A549 (cell line): ENCODE results near the gene CLIP1.

Experiments
- BHLHE40 ChIP-seq: IDR thresholded peaks from 2 replicates; pipeline ENCODE4 v1.6.1; 2012; ENCODE audit warnings: low read depth, low read length, inconsistent platforms
- GATA3 ChIP-seq: IDR thresholded peaks from 2 replicates; pipeline ENCODE4 v1.6.1; 2012; ENCODE audit warnings: borderline replicate concordance
- HMGXB4 ChIP-seq: fragments of 250-450 bp; sonication (Bioruptor Pico); IDR thresholded peaks from 2 replicates; pipeline ENCODE4 v1.5.0; 2021; ENCODE audit warnings: mild to moderate bottlenecking, moderate library complexity, borderline replicate concordance
- POLR2A ChIP-seq: IDR thresholded peaks from 2 replicates; pipeline ENCODE4 v1.6.1; 2012; ENCODE audit warnings: mild to moderate bottlenecking, low read length
- TF ChIP-seq, protein P1 (sequence below): fragments of >200 bp; sonication (Bioruptor Twin); formaldehyde crosslinking; IDR thresholded peaks from 3 replicates; pipeline ENCODE4 v1.5.1; 2016
- TF ChIP-seq, protein P2 (sequence below): fragments of 200-600 bp; sonication (generic); IDR thresholded peaks from 2 replicates; pipeline ENCODE4 v1.6.1; 2016; ENCODE audit warnings: antibody characterized with exemption, mild to moderate bottlenecking, moderate library complexity

DNA sequence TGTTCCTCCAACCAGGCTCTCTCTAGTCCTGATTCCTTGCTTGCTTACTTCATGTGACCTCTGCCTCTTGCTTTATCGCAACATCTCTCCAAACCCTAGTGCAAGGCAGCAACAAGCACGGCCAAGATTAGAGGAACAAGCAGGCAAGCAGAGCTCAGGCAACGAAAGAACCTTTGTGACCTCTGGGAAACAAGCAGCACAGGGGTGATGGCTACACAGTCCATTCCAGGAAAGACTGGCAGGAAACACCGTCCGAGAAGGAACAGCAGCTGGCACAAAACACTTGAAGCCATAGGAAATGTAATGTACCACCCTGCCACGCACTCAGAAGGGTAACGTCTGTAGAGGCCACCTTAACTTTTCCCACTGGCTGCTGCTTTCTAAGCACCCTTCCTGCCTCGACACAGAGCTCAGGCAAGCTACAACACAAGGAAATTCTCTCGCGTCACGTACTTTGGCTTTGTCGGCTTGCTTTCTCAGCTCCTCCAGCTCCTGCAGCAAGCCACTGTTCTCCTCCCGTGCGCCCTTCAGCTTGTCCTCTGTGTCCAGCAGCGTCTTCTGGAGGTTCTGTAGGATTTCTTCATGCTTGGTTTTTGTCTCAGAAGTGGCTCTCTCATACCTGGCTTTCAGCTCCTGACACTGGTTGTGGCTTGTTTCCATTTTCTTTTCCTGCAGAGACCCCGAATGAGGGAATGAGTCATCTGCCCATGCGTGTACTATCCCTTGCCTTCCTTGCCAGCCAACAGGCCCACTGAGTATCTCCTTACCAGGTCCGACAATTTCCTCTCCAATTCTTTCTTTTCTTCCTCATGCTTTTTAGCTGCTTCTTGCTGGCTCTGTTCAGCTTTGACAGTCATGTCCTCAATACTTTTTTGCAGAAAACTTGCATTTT lies 94.7 kb downstream of the CLIP1 start:
- TF ChIP-seq BHLHE40, result no peak
- no peak for TF ChIP-seq HMGXB4 (CRISPR knock-in tag)
- no peak for TF ChIP-seq POLR2A
- no peak for TF ChIP-seq GATA3
- TF ChIP-seq, protein P1, sequence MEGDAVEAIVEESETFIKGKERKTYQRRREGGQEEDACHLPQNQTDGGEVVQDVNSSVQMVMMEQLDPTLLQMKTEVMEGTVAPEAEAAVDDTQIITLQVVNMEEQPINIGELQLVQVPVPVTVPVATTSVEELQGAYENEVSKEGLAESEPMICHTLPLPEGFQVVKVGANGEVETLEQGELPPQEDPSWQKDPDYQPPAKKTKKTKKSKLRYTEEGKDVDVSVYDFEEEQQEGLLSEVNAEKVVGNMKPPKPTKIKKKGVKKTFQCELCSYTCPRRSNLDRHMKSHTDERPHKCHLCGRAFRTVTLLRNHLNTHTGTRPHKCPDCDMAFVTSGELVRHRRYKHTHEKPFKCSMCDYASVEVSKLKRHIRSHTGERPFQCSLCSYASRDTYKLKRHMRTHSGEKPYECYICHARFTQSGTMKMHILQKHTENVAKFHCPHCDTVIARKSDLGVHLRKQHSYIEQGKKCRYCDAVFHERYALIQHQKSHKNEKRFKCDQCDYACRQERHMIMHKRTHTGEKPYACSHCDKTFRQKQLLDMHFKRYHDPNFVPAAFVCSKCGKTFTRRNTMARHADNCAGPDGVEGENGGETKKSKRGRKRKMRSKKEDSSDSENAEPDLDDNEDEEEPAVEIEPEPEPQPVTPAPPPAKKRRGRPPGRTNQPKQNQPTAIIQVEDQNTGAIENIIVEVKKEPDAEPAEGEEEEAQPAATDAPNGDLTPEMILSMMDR, result no peak
- TF ChIP-seq, protein P2, sequence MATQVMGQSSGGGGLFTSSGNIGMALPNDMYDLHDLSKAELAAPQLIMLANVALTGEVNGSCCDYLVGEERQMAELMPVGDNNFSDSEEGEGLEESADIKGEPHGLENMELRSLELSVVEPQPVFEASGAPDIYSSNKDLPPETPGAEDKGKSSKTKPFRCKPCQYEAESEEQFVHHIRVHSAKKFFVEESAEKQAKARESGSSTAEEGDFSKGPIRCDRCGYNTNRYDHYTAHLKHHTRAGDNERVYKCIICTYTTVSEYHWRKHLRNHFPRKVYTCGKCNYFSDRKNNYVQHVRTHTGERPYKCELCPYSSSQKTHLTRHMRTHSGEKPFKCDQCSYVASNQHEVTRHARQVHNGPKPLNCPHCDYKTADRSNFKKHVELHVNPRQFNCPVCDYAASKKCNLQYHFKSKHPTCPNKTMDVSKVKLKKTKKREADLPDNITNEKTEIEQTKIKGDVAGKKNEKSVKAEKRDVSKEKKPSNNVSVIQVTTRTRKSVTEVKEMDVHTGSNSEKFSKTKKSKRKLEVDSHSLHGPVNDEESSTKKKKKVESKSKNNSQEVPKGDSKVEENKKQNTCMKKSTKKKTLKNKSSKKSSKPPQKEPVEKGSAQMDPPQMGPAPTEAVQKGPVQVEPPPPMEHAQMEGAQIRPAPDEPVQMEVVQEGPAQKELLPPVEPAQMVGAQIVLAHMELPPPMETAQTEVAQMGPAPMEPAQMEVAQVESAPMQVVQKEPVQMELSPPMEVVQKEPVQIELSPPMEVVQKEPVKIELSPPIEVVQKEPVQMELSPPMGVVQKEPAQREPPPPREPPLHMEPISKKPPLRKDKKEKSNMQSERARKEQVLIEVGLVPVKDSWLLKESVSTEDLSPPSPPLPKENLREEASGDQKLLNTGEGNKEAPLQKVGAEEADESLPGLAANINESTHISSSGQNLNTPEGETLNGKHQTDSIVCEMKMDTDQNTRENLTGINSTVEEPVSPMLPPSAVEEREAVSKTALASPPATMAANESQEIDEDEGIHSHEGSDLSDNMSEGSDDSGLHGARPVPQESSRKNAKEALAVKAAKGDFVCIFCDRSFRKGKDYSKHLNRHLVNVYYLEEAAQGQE, result no peak
